CD4-positive, alpha-beta T cell treated with Interleukin-4 for 1 hour (primary cell): Measurements from ENCODE around the gene FANCF.
A peak's percentile ranks its signal among the peaks of the same experiment; 100 is the strongest.

Source experiments
- DNase-seq, 2 donors: peaks; one replicate each; pipeline ENCODE4 v3.0.0-alpha.2; 2020 to 2022

Gene FANCF

GRCh38 chr11:22624742-22625447 lies 728 bp downstream of the FANCF start:
- DNase-seq = peak; percentile 60 to 67

GRCh38 chr11:22617868-22618267 lies 7.8 kb downstream of the FANCF start:
- DNase-seq = no peak

GRCh38 chr11:22603933-22604332 lies 21.7 kb downstream of the FANCF start:
- no peak for DNase-seq

GRCh38 chr11:22602504-22602903 lies 23.1 kb downstream of the FANCF start:
- DNase-seq = no peak

- DNase-seq = no peak
These were observed 26.2 kb downstream of the FANCF start for GRCh38 chr11:22599458-22599857.

GRCh38 chr11:22597062-22597461 lies 28.6 kb downstream of the FANCF start:
- no peak for DNase-seq

GRCh38 chr11:22584976-22585375 lies 40.6 kb downstream of the FANCF start:
- DNase-seq = no peak

GRCh38 chr11:22583963-22584492 lies 41.6 kb downstream of the FANCF start:
- no peak for DNase-seq

GRCh38 chr11:22582151-22582410 lies 43.5 kb downstream of the FANCF start:
- no peak for DNase-seq

- DNase-seq = no peak
These were observed 44.1 kb downstream of the FANCF start for GRCh38 chr11:22581354-22582150.

GRCh38 chr11:22577854-22578253 lies 47.8 kb downstream of the FANCF start:
- DNase-seq = no peak
